GM13976 (cell line): ENCODE measurements around the gene MEIS1.

Experiments
- DNase-seq: peaks from one replicate; pipeline ENCODE4 v3.0.0; 2012; ENCODE audit warnings: low spot score
- in situ Hi-C: fragments of 300-500 bp; cut with MboI; formaldehyde crosslinking; loops from one replicate; pipeline ENCODE4 v1.12.0; 2022; ENCODE audit warnings: low sequenced_read_pairs, mixed read lengths, inconsistent platforms; ENCODE audit not compliant: unreplicated experiment
- TF ChIP-seq, protein P1 (sequence below): IDR thresholded peaks from 2 replicates; pipeline ENCODE4 v1.5.1; 2012; ENCODE audit warnings: borderline replicate concordance, mild to moderate bottlenecking; ENCODE audit not compliant: insufficient read depth; ENCODE audit errors: extremely low read depth, missing control alignments, control extremely low read depth

The MEIS1 gene

DNA sequence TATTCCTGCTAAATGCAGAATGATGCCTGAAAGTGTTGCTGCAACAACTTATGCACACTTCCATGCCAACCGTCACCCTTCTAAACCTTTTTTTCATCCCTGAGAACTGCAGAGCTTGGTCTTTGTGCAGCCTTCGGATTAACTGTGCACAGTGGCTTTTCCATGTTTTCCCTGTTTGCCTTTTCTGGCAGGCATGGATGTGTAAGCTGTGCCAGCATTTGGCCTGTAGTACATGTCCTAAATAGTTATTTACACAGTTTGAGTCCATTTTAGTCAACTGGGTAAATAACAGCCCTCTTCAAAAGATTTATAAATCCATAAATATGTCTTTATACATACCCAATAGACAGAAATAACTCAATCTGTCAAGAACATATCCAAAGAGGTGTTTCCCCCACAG lies 31.5 kb downstream of the MEIS1 start:
- in situ Hi-C loops, result no loop called here
- TF ChIP-seq, protein P1, sequence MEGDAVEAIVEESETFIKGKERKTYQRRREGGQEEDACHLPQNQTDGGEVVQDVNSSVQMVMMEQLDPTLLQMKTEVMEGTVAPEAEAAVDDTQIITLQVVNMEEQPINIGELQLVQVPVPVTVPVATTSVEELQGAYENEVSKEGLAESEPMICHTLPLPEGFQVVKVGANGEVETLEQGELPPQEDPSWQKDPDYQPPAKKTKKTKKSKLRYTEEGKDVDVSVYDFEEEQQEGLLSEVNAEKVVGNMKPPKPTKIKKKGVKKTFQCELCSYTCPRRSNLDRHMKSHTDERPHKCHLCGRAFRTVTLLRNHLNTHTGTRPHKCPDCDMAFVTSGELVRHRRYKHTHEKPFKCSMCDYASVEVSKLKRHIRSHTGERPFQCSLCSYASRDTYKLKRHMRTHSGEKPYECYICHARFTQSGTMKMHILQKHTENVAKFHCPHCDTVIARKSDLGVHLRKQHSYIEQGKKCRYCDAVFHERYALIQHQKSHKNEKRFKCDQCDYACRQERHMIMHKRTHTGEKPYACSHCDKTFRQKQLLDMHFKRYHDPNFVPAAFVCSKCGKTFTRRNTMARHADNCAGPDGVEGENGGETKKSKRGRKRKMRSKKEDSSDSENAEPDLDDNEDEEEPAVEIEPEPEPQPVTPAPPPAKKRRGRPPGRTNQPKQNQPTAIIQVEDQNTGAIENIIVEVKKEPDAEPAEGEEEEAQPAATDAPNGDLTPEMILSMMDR, result no peak
- DNase-seq, result no peak

DNA sequence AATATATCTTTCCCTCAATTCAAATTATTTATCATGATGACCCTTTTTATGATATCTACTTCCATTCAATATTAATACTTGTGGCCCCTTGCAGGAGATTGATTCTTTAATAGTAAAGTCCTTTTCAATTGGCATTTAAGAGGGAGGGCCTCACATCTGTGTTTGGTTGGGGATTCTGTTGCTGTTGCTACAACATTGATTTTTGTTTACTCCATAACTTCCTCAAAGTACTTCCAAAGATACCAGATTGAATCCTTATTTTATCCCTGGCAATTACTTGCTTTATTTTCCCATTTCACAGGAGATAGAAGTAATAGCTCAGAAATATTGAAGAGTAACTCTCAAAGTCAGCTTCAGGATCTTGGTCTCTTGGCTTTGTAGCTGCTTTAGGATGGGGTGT lies 32.8 kb downstream of the MEIS1 start:
- DNase-seq, result no peak
- TF ChIP-seq, protein P1, result no peak
- in situ Hi-C loops, result no loop called here

DNA sequence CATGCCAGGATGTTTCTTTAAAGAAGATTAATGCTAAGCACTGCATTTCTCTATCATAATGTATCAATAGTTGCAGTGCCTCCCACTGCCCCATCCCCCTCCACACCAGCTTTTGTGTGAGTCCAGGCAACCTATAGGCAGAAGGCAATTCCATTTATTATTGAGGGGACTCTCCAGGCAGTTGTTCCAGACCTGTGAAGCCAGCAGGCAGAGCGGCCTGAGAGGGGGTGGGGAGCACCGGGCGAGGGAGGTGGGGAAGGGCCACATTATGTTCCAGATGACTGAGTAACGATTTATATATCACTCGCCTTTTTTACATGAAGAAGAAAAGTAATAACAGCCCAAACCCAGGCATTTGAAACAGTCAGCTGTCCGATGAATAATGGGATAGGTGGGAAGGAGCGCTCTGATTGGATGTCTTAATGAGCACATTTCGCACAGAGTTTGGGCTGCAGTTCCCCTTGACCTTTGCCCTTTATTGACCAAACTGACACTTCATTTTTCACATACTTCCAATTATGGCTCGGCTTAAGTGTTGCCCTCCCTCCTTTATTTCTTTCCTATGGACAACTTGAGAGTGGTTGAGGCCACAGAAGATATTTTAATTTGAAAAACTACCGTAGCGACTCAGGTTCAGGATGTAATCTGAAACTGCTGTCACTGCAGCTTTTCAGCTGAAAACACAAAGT lies 34.4 kb downstream of the MEIS1 start:
- in situ Hi-C loops, result no loop called here
- TF ChIP-seq, protein P1, result no peak
- DNase-seq, result no peak

DNA sequence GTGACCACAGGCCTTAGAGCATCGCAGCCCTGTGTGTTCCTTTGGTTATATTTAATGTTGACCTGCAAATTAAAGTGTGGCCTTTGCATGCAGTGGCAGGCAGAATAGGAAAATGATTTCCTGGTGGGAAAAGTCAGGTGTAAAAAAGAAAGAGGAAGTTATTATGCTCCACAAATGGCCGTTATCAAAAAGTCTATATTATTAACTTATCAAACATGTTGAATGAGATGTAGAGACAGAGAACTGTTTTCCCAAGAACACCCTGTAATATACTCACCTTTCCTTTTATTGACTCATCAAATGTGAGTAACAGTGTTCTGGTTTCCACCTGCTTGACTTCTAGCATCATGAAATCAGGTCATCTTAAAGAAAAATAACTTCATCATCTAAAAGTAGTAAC lies 35.3 kb downstream of the MEIS1 start:
- no peak for DNase-seq
- in situ Hi-C loops, result no loop called here
- TF ChIP-seq, protein P1, result no peak

DNA sequence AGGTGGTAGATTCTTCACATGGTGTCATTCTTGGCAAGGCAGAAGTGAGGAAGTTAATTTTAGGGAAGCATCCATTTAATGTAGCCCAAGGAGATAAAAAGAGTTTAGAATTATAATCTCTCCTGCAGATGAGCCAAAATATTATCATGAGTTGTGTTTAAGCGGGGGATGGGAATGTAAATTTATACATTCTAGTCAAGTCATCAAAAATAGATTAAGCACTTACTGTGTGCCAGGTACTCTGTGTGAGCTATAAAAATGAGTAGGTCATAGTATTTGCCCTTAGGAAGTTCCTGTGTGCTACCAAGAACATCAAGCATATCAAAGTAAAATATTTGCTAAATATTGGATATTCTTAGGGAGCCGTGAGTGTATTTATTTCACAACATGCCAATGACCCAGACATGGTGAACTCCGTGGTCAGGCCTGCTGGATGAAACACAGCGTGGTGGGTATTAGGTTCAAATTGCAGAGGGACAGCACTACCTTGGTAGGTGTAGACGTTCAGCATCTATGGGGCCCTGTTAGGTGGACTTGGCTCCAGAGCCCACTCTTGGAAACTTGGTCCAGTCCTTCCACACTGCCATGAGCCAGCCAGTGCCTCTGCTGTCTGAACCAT lies 37.4 kb downstream of the MEIS1 start:
- TF ChIP-seq, protein P1, result no peak
- in situ Hi-C loops, result no loop called here

DNA sequence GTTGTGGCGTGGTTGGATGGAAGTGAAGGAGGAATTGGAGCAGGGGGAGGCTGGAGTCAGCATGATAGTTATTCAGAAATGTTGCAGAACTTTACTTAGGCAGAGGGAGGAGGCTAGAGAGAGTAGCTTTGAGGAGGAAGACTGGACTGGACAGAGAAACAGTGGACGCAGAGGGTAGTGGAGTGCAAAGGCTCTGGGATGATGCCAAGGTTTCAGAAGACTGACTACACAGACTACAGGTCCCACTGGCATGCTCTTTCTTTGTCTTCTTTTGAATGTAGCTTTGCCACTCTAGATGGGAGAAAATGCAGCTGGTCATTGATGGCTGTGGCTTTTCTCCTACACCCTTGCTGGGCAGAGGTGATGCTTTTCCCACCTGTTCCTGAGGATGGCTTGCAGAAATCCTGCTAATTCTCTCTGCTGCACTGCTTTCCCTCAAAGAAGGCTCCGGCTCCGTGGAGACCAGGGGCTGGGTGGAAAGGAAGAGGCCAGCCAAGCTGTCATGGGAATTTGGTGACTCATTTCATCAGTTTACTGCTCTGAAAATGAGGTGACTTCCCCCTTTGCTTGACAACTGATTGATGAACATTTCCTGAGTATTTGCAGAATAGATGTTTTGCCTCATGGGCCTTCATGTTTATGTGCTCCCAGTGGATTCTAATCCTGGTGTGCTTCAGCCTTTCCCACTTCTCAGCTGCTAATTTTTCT lies 42.4 kb downstream of the MEIS1 start:
- in situ Hi-C loops, result no loop called here
- DNase-seq, result no peak
- TF ChIP-seq, protein P1, result no peak

More for the DNA sequence above, 37.4 kb downstream of the MEIS1 start:
- DNase-seq, result no peak
